ENCODE data around the gene ZDHHC11.

The ZDHHC11 gene

GRCh38 chr5:854217-854616 lies 3.4 kb upstream of the ZDHHC11 start:
- no peak for TF ChIP-seq FOXP2 (optimal IDR thresholded peaks at IDR 0.05; ENCODE audit: borderline replicate concordance, extremely low read depth, extremely low read length, insufficient read depth)
- no peak for TF ChIP-seq REST (IDR thresholded peaks at IDR 0.05; ENCODE audit: insufficient read depth in 1 of 2, low read depth in 2 of 2, low read length in 2 of 2)
- no peak for TF ChIP-seq TAF1 (IDR thresholded peaks at IDR 0.05; ENCODE audit: borderline replicate concordance, insufficient read depth, low read length)
- no peak for TF ChIP-seq POLR2AphosphoS5 (IDR thresholded peaks at IDR 0.05; ENCODE audit: low read depth, low read length)
- TF ChIP-seq SIN3A (IDR thresholded peaks at IDR 0.05; ENCODE audit: borderline replicate concordance, insufficient read depth, low read length), result no peak

- no peak for TF ChIP-seq POLR2AphosphoS5 (IDR thresholded peaks at IDR 0.05; ENCODE audit: low read depth, low read length)
- TF ChIP-seq REST (IDR thresholded peaks at IDR 0.05; ENCODE audit: insufficient read depth in 1 of 2, low read depth in 2 of 2, low read length in 2 of 2), result no peak
- TF ChIP-seq TAF1 (IDR thresholded peaks at IDR 0.05; ENCODE audit: borderline replicate concordance, insufficient read depth, low read length), result no peak
- no peak for TF ChIP-seq FOXP2 (optimal IDR thresholded peaks at IDR 0.05; ENCODE audit: borderline replicate concordance, extremely low read depth, extremely low read length, insufficient read depth)
- no peak for TF ChIP-seq SIN3A (IDR thresholded peaks at IDR 0.05; ENCODE audit: borderline replicate concordance, insufficient read depth, low read length)
These were observed 1.9 kb upstream of the ZDHHC11 start for GRCh38 chr5:852431-853401.

- TF ChIP-seq SIN3A (IDR thresholded peaks at IDR 0.05; ENCODE audit: borderline replicate concordance, insufficient read depth, low read length) (no peak), REST (IDR thresholded peaks at IDR 0.05; ENCODE audit: insufficient read depth in 1 of 2, low read depth in 2 of 2, low read length in 2 of 2) (no peak), TAF1 (IDR thresholded peaks at IDR 0.05; ENCODE audit: borderline replicate concordance, insufficient read depth, low read length) (no peak), POLR2AphosphoS5 (IDR thresholded peaks at IDR 0.05; ENCODE audit: low read depth, low read length) (no peak), FOXP2 (optimal IDR thresholded peaks at IDR 0.05; ENCODE audit: borderline replicate concordance, extremely low read depth, extremely low read length, insufficient read depth) (no peak)
These were observed 1.2 kb upstream of the ZDHHC11 start for GRCh38 chr5:852018-852417.

- TF ChIP-seq REST (IDR thresholded peaks at IDR 0.05; ENCODE audit: insufficient read depth in 1 of 2, low read depth in 2 of 2, low read length in 2 of 2), result no peak
- TF ChIP-seq SIN3A (IDR thresholded peaks at IDR 0.05; ENCODE audit: borderline replicate concordance, insufficient read depth, low read length), result no peak
- no peak for TF ChIP-seq POLR2AphosphoS5 (IDR thresholded peaks at IDR 0.05; ENCODE audit: low read depth, low read length)
- TF ChIP-seq TAF1 (IDR thresholded peaks at IDR 0.05; ENCODE audit: borderline replicate concordance, insufficient read depth, low read length), result no peak
- TF ChIP-seq FOXP2 (optimal IDR thresholded peaks at IDR 0.05; ENCODE audit: borderline replicate concordance, extremely low read depth, extremely low read length, insufficient read depth), result no peak
These were observed 767 bp upstream of the ZDHHC11 start for GRCh38 chr5:851553-851952.
